ENCODE results near the gene OR6J1. TPM values are rescaled to one million over a fixed set of nuclear protein-coding genes. Genes with fewer than 3 reads are reported as not detected.
"Not testable (repeated sequence)": the region's sequence is repeated elsewhere in the genome, so short reads cannot be mapped to it uniquely, and the experiment has no call there.

Gene OR6J1
- total and polyA plus RNA-seq, 11 donors, result 0.06 TPM; not detected in 10

GRCh38 chr14:22589096-22589839 is 54.9 kb downstream of the OR6J1 start, which contains the start of gene DAD1:
DAD1 (minus strand) TSS chr14:22589224; CDS start chr14:22589157, 67 bp downstream.
- H3K27me3 ChIP-seq, result no peaks in the 10 kb centered on the region
- intact Hi-C loops (cut with DNase I), result loop anchor here in 1 of 10 donors (5.0 kb wide), 1 partner anchor 178 kb away; the partner anchor contains the start of gene OXA1L
- TF ChIP-seq, protein P1, sequence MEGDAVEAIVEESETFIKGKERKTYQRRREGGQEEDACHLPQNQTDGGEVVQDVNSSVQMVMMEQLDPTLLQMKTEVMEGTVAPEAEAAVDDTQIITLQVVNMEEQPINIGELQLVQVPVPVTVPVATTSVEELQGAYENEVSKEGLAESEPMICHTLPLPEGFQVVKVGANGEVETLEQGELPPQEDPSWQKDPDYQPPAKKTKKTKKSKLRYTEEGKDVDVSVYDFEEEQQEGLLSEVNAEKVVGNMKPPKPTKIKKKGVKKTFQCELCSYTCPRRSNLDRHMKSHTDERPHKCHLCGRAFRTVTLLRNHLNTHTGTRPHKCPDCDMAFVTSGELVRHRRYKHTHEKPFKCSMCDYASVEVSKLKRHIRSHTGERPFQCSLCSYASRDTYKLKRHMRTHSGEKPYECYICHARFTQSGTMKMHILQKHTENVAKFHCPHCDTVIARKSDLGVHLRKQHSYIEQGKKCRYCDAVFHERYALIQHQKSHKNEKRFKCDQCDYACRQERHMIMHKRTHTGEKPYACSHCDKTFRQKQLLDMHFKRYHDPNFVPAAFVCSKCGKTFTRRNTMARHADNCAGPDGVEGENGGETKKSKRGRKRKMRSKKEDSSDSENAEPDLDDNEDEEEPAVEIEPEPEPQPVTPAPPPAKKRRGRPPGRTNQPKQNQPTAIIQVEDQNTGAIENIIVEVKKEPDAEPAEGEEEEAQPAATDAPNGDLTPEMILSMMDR (IDR thresholded peaks at IDR 0.05), result no peak
- peak in 1 of 2 donors; percentile 82 for TF ChIP-seq POLR2A (IDR thresholded peaks at IDR 0.05)
- DNase-seq (peak; percentile 98 to 100 (median 98)), ATAC-seq (peak; percentile 99)
- peaks cover 0 to 10% (median 0%) of the 10 kb centered on the region in 9 donors for H3K36me3 ChIP-seq
- peak within 1 kb of the TSS; percentile 29 to 94 (median 91) for H3K27ac ChIP-seq
- peak within 1 kb of the TSS; percentile 62 to 98 (median 80) for H3K4me3 ChIP-seq
- 0% methylated on average over 17 to 44 of the region's 44 CpGs for WGBS, 4 donors
- H3K9me3 ChIP-seq, result no peaks in the 10 kb centered on the region
- peaks cover 0 to 52% (median 41%) of the 10 kb centered on the region in 12 donors for H3K4me1 ChIP-seq

- no peaks in the 10 kb centered on the region for H3K9me3 ChIP-seq
- peak overlapping the region; percentile 62 to 98 (median 80) for H3K4me3 ChIP-seq
- H3K27me3 ChIP-seq, result no peaks in the 10 kb centered on the region
- H3K36me3 ChIP-seq, result peaks cover 0 to 12% (median 0%) of the 10 kb centered on the region in 9 donors
- no peak for ATAC-seq
- no peak for DNase-seq
- H3K27ac ChIP-seq, result peak overlapping the region in 11 of 12 donors; percentile 86 to 94 (median 91)
- intact Hi-C loops (cut with DNase I), result loop anchor here in 1 of 10 donors (5.0 kb wide), 1 partner anchor 179 kb away; the partner anchor contains the start of gene OXA1L
- peaks cover 0 to 58% (median 48%) of the 10 kb centered on the region in 12 donors for H3K4me1 ChIP-seq
- 3 to 4% (median 4%) methylated on average over 17 of the region's 17 CpGs for WGBS, 4 donors
- no peak for TF ChIP-seq POLR2A (IDR thresholded peaks at IDR 0.05)
- TF ChIP-seq, protein P1 (IDR thresholded peaks at IDR 0.05), result no peak
These were observed 55.5 kb downstream of the OR6J1 start for GRCh38 chr14:22588526-22589095.

- 81 to 83% (median 81%) methylated on average over 10 of the region's 10 CpGs for WGBS, 4 donors
- not testable (repeated sequence) for H3K27me3 ChIP-seq, DNase-seq, ATAC-seq, H3K9me3 ChIP-seq
- intact Hi-C loops (cut with DNase I), result loop anchor here in 1 of 10 donors (5.0 kb wide), 1 partner anchor 179 kb away; the partner anchor contains the start of gene OXA1L
- H3K27ac ChIP-seq, result peak overlapping the region in 4 of 12 donors; percentile 87 to 91 (median 90)
- peaks cover 0 to 19% (median 0%) of the 10 kb centered on the region in 9 donors for H3K36me3 ChIP-seq
- H3K4me1 ChIP-seq, result peaks cover 0 to 64% (median 48%) of the 10 kb centered on the region in 12 donors
- peak overlapping the region; percentile 62 to 98 (median 80) for H3K4me3 ChIP-seq
These were observed 56.3 kb downstream of the OR6J1 start for GRCh38 chr14:22587677-22588422.

DNA sequence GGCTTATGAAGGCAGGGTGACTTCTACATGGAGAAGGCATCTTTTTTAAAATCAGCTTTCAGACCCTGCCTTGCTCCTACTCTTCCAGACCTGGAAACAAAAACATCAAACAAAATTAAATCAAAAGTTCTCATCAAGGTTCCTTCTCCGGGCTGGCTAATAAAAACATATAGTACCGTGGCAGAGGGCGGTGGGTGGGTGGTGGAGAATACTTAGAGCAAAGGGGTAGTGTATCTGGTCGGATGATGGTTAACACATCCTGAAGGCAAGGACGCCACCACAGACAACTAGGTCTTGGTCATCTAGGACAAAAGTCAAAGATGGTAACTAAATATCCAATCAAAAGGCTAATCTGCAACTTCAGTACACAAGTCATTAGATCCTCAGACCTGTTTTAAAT is 56.9 kb downstream of the OR6J1 start:
- no peak for DNase-seq
- H3K36me3 ChIP-seq, result peaks cover 0 to 19% (median 0%) of the 10 kb centered on the region in 9 donors
- peak overlapping the region in 1 of 12 donors; percentile 89 for H3K27ac ChIP-seq
- no peak for ATAC-seq
- no peaks in the 10 kb centered on the region for H3K9me3 ChIP-seq
- peaks cover 0 to 68% (median 48%) of the 10 kb centered on the region in 12 donors for H3K4me1 ChIP-seq
- TF ChIP-seq, protein P1 (IDR thresholded peaks at IDR 0.05), result no peak
- TF ChIP-seq POLR2A (IDR thresholded peaks at IDR 0.05), result no peak
- no peaks in the 10 kb centered on the region for H3K27me3 ChIP-seq
- intact Hi-C loops (cut with DNase I), result loop anchor here in 1 of 10 donors (5.0 kb wide), 1 partner anchor 180 kb away; the partner anchor contains the start of gene OXA1L
- H3K4me3 ChIP-seq, result peak overlapping the region in 3 of 12 donors; percentile 81 to 98 (median 93)
- WGBS, 4 donors, result 90 to 94% (median 92%) methylated on average over 5 of the region's 5 CpGs
